IMR-90 (cell line): ENCODE measurements around the gene MAVS. TPM values are rescaled to one million over a fixed set of nuclear protein-coding genes. Genes with fewer than 3 reads are reported as not detected.

ENCODE experiments used
- ATAC-seq: fragments of 200-7000 bp; cut with Tn5 transposase; 2 replicates; pipeline ENCODE4 v1.9.1; 2020; ENCODE audit warnings: low read depth, mild to moderate bottlenecking, moderate library complexity
- BruUV-seq: library from RNA; stranded (reverse); fragments of 400-500 nt; replicated peaks from 2 replicates; lab custom pipeline; 2021; lab: Mats Ljungman, UMichigan
- CTCF ChIA-PET: fragments of 300-600 bp; formaldehyde crosslinking; extraction: SDS; loops from one replicate; lab custom pipeline; 2021; ENCODE audit warnings: antibody characterized with exemption; lab: Yijun Ruan, JAX
- POLR2A ChIA-PET: fragments of 300-600 bp; sonication (Branson Sonifier 250); formaldehyde crosslinking; loops from one replicate; lab custom pipeline; 2022; ENCODE audit warnings: antibody characterized with exemption; ENCODE audit not compliant: unreplicated experiment; lab: Charles Lee
- DNase-seq: peaks from one replicate; pipeline ENCODE4 v3.0.0; 2013
- H2AFZ ChIP-seq: replicated peaks from 2 replicates; pipeline ENCODE3; 2013; ENCODE audit warnings: low read length, mild to moderate bottlenecking; ENCODE audit not compliant: poor library complexity
- H2AK5ac ChIP-seq: 2 replicates; pipeline ENCODE4 v1.6.1; 2013; ENCODE audit warnings: low read depth, low read length, inconsistent platforms
- H2AK9ac ChIP-seq: replicated peaks from 2 replicates; pipeline ENCODE3; 2013; ENCODE audit warnings: mild to moderate bottlenecking, low read depth, low read length, moderate library complexity; ENCODE audit not compliant: poor library complexity
- H2BK120ac ChIP-seq: 2 replicates; pipeline ENCODE4 v1.6.1; 2013; ENCODE audit warnings: low read depth, low read length, inconsistent platforms
- H2BK15ac ChIP-seq: 3 replicates; pipeline ENCODE4 v1.6.1; 2013; ENCODE audit warnings: low read depth, low read length, inconsistent platforms
- H2BK20ac ChIP-seq: 2 replicates; pipeline ENCODE4 v1.6.1; 2013; ENCODE audit warnings: low read depth, mild to moderate bottlenecking, inconsistent platforms, low read length, moderate library complexity
- H2BK5ac ChIP-seq: 2 replicates; pipeline ENCODE4 v1.6.1; 2013; ENCODE audit warnings: mild to moderate bottlenecking, low read depth, low read length, inconsistent platforms; ENCODE audit not compliant: poor library complexity, severe bottlenecking
- H3K14ac ChIP-seq: replicated peaks from 2 replicates; pipeline ENCODE4 v1.6.1; 2013; ENCODE audit warnings: low read depth, low read length, inconsistent platforms
- H3K18ac ChIP-seq: 2 replicates; pipeline ENCODE4 v1.6.1; 2013; ENCODE audit warnings: low read depth, low read length, control low read depth
- H3K23ac ChIP-seq: 2 replicates; pipeline ENCODE4 v1.6.1; 2013; ENCODE audit warnings: low read depth, low read length, inconsistent platforms
- H3K27ac ChIP-seq: 2 replicates; pipeline ENCODE4 v1.5.1; 2013; ENCODE audit warnings: mild to moderate bottlenecking, control low read depth, low read length; ENCODE audit not compliant: insufficient read depth
- H3K27me3 ChIP-seq: 2 replicates; pipeline ENCODE4 v1.6.1; 2013; ENCODE audit warnings: low read length; ENCODE audit not compliant: control insufficient read depth, insufficient read depth
- H3K36me3 ChIP-seq: 2 replicates; pipeline ENCODE4 v1.6.1; 2013; ENCODE audit warnings: low read length, mixed read lengths; ENCODE audit not compliant: control insufficient read depth, insufficient read depth
- H3K4ac ChIP-seq: 2 replicates; pipeline ENCODE4 v1.6.1; 2013; ENCODE audit warnings: low read depth, low read length, inconsistent platforms
- H3K4me1 ChIP-seq: 2 replicates; pipeline ENCODE4 v1.6.1; 2013; ENCODE audit warnings: low read length, mixed read lengths; ENCODE audit not compliant: control insufficient read depth, insufficient read depth
- H3K4me2 ChIP-seq: 2 replicates; pipeline ENCODE4 v1.6.1; 2013; ENCODE audit warnings: low read depth, mild to moderate bottlenecking, control low read depth, low read length, moderate library complexity
- H3K4me3 ChIP-seq: 2 replicates; pipeline ENCODE4 v1.5.1; 2013; ENCODE audit warnings: low read depth, mild to moderate bottlenecking, control low read depth, low read length, moderate library complexity; ENCODE audit not compliant: insufficient read depth
- H3K56ac ChIP-seq: 2 replicates; pipeline ENCODE4 v1.6.1; 2013; ENCODE audit warnings: low read length, inconsistent platforms; ENCODE audit not compliant: insufficient read depth; ENCODE audit errors: extremely low read depth
- H3K79me1 ChIP-seq, 2 experiments: 2 replicates each; pipeline ENCODE4 v1.6.1; 2013; ENCODE audit warnings: low read length in 2 of 2, inconsistent platforms in 1 of 2, low read depth in 1 of 2
- H3K9ac ChIP-seq: 2 replicates; pipeline ENCODE4 v1.6.1; 2013; ENCODE audit warnings: low read depth, low read length, control low read depth
- H3K9me1 ChIP-seq: 2 replicates; pipeline ENCODE4 v1.6.1; 2013; ENCODE audit warnings: low read length, inconsistent platforms; ENCODE audit not compliant: insufficient read depth
- H3K9me3 ChIP-seq: 2 replicates; pipeline ENCODE4 v1.6.1; 2013; ENCODE audit warnings: low read length; ENCODE audit not compliant: control insufficient read depth, insufficient read depth
- H4K20me1 ChIP-seq: 2 replicates; pipeline ENCODE4 v1.6.1; 2013; ENCODE audit warnings: low read length, inconsistent platforms; ENCODE audit not compliant: insufficient read depth
- H4K5ac ChIP-seq: 2 replicates; pipeline ENCODE4 v1.6.1; 2013; ENCODE audit warnings: mild to moderate bottlenecking, low read depth, low read length, control low read depth
- H4K8ac ChIP-seq, 2 experiments: 2 replicates each; pipeline ENCODE4 v1.6.1; 2013; ENCODE audit warnings: low read depth in 2 of 2, low read length in 2 of 2, control low read depth in 1 of 2, inconsistent platforms in 1 of 2
- H4K91ac ChIP-seq: 2 replicates; pipeline ENCODE4 v1.6.1; 2013; ENCODE audit warnings: low read depth, low read length, inconsistent platforms; ENCODE audit not compliant: insufficient read depth
- BHLHE40 ChIP-seq: fragments of 150-350 bp; IDR thresholded peaks from 2 replicates; pipeline ENCODE4 v1.6.1; 2016; ENCODE audit warnings: mild to moderate bottlenecking, low read depth, low read length
- CEBPB ChIP-seq: IDR thresholded peaks from 2 replicates; pipeline ENCODE4 v1.6.1; 2012; ENCODE audit warnings: low read depth, low read length, improper control_type of control experiment
- POLR2A ChIP-seq: IDR thresholded peaks from 2 replicates; pipeline ENCODE4 v1.6.1; 2012; ENCODE audit warnings: mild to moderate bottlenecking, low read depth, low read length
- WGBS, 2 experiments: methylation state at CpG; one replicate each; pipeline versions ENCODE4 v1.1.5 to v1.1.7; 2013; ENCODE audit warnings: missing lambda C conversion rate in 2 of 2; ENCODE audit not compliant: insufficient read length in 1 of 2; ENCODE audit errors: extremely low coverage in 2 of 2; 5-methylcytosine and 5-hydroxymethylcytosine counted together
- dilution Hi-C: fragments of 300-500 bp; cut with HindIII; formaldehyde crosslinking; loops from one replicate; pipeline ENCODE4 v1.14.3; 2018; ENCODE audit warnings: low sequenced_read_pairs; ENCODE audit not compliant: unreplicated experiment
- in situ Hi-C: fragments of 300-500 bp; cut with MboI; formaldehyde crosslinking; loops from 3 replicates; pipeline ENCODE4 v1.14.3; 2019; ENCODE audit warnings: low sequenced_read_pairs, inconsistent platforms, mixed read lengths
- intact Hi-C: fragments of 100-400 bp; cut with micrococcal nuclease; formaldehyde crosslinking; loops from 2 replicates; pipeline ENCODE4 v1.10.0; 2022
- polyA plus RNA-seq, 3 experiments: library from polyadenylated mRNA; depleted of rRNA; stranded (reverse); fragments of >200 nt; gene quantifications; 2 replicates each; pipeline ENCODE4 v1.2.3, GENCODE V29; 2012; ENCODE audit warnings: low replicate concordance in 1 of 3
- total RNA-seq: library from RNA; depleted of rRNA; stranded (reverse); fragments of >200 nt; gene quantifications from 2 replicates; pipeline ENCODE4 v1.2.3, GENCODE V29; 2012

The MAVS gene
- total and polyA plus RNA-seq, 2 of the 4 experiments (the other 2 are of a cell fraction) = 10.4 to 15.6 TPM

DNA sequence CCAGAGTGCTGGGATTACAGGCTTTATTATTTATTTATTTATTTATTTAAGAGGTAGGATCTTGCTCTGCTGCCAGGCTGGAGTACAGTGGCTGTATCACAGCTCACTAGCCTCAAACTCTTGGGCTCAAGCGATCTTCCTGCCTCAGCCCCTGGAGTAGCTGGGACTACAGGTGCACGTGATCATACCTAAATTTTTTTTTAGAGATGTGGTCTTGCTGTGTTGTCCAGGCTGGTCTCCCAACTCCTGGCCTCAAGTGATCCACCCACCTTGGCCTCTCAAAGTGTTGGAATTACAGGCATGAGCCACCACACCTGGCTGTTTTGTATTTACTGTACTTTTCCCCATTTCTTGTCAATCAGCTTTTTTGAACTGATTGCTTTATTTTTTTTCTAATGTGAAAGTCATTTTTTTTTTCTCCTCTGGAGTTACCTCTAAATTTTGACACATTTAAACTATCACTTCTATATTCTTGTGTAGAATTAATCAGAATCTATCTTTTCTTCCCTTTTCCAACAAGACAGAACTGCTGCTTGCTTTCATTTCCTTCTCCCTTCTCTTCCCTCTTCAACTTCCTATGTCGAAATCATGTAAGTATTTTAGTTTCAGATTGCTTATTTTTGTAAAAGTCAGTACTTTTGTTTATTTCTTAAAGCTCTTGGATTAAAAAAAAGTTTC, 54.5 kb downstream of the MAVS start:
- peak overlapping the region; percentile 79; the same call in 1 of the 2 replicates for H3K27ac ChIP-seq
- no peak overlapping the region for H3K23ac ChIP-seq
- TF ChIP-seq BHLHE40 (no peak), POLR2A (no peak), CEBPB (peak; percentile 65)
- H2AFZ ChIP-seq = no peak overlapping the region
- H2BK5ac ChIP-seq = peak overlapping the region; percentile 74
- peak overlapping the region; percentile 85 for H3K4me2 ChIP-seq
- H3K4me1 ChIP-seq = peaks cover 27% of the 10 kb centered on the region
- H4K20me1 ChIP-seq = peaks cover 100% of the 10 kb centered on the region
- no CpG with 5 or more reads among the region's 3 CpGs for WGBS, 2 experiments
- intact Hi-C loops (no loop called here), in situ Hi-C loops (no loop called here), dilution Hi-C loops (no loop called here)
- H3K4ac ChIP-seq = 0 out of 2 replicates have a peak overlapping the region, but pooled peaks have one; percentile 25
- H3K9ac ChIP-seq = 0 out of 2 replicates have a peak overlapping the region, but pooled peaks have one; percentile 52
- no peak overlapping the region for H3K14ac ChIP-seq
- ChIA-PET POLR2A (no interaction called here), CTCF (interaction anchor here (0.6 to 0.7 kb wide), 2 partner anchors 96 to 184 kb away, joined by 3 to 5 read pairs; no protein-coding TSS in a partner anchor)
- peaks cover 2 to 43% of the 10 kb centered on the region in 2 experiments; a peak in 3 of 4 replicates for H3K79me1 ChIP-seq
- H4K91ac ChIP-seq = no peak overlapping the region
- peak overlapping the region; percentile 56; the same call in 1 of the 2 replicates for H3K18ac ChIP-seq
- H3K4me3 ChIP-seq = no peak overlapping the region
- peaks cover 3% of the 10 kb centered on the region for H3K36me3 ChIP-seq
- H4K5ac ChIP-seq = no peak overlapping the region
- peaks cover 21% of the 10 kb centered on the region for H3K9me1 ChIP-seq
- 0 out of 2 replicates have a peak overlapping the region, but pooled peaks have one; percentile 4 for H2AK5ac ChIP-seq
- DNase-seq = peak; percentile 58
- H2BK120ac ChIP-seq = peak overlapping the region; percentile 16; the same call in 1 of the 2 replicates
- no peak overlapping the region for H3K56ac ChIP-seq
- H2BK20ac ChIP-seq = 0 out of 2 replicates have a peak overlapping the region, but pooled peaks have one; percentile 26
- H3K9me3 ChIP-seq = no peaks in the 10 kb centered on the region
- BruUV-seq = no TSS peak
- H2BK15ac ChIP-seq = peak overlapping the region; percentile 37; the same call in 2 of the 3 replicates
- H4K8ac ChIP-seq = peak overlapping the region in 1 of 2 experiments; percentile 39; a peak in 1 of 4 replicates
- ATAC-seq = peak; percentile 52
- no peaks in the 10 kb centered on the region for H3K27me3 ChIP-seq
- H2AK9ac ChIP-seq = no peak overlapping the region
